HT1080 (cell line): ENCODE measurements around the gene ADGRB2. TPM values are rescaled to one million over a fixed set of nuclear protein-coding genes. Genes with fewer than 3 reads are reported as not detected.

Experiments used
- DNase-seq: peaks from one replicate; pipeline ENCODE4 v3.0.0-alpha.2; 2015; ENCODE audit warnings: low read depth
- total RNA-seq: library from RNA; depleted of rRNA; stranded (reverse); fragments of >200 nt; shearing (Covaris generic); gene quantifications from 2 replicates; pipeline ENCODE4 v1.2.3, GENCODE V29; 2014

The ADGRB2 gene
- total RNA-seq, 1 experiment from 2014 or later = 14.1 TPM

DNA sequence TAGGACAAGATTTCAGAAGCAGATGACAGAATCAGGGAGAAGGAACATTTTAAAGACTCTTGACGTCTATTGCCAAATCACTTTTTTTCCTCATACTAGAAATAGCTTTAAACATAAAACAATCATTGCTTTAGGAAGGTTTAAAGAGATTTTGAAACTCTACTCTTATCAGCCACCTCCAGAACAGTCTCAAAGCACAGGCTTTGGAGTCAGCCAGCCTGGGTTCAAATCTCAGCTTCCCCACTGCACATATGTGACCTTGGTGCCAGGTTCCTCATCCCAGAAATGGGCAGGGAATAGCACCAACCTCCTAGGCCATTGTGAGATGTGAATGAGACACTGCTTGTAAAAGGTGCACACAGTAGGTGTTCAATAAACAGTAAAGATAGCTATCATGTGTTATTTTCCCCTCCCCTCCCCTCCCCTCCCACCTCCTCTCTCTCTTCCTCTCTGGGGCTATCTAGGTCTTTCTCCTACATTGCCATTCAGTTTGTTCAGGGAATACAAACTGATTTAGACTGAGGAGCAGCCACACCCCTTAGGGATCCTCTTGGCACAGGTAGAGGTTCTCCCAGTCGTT, 31.0 kb upstream of the ADGRB2 start:
- no peak for DNase-seq

- no peak for DNase-seq
Measured at GRCh38 chr1:31793586-31794285, 29.6 kb upstream of the ADGRB2 start.

GRCh38 chr1:31793086-31793485, 28.9 kb upstream of the ADGRB2 start:
- DNase-seq = no peak

- DNase-seq = no peak
Measured at GRCh38 chr1:31792541-31792940, 28.4 kb upstream of the ADGRB2 start.

GRCh38 chr1:31792116-31792515, 28.0 kb upstream of the ADGRB2 start:
- DNase-seq = no peak

GRCh38 chr1:31791131-31791858, 27.2 kb upstream of the ADGRB2 start:
- no peak for DNase-seq

DNA sequence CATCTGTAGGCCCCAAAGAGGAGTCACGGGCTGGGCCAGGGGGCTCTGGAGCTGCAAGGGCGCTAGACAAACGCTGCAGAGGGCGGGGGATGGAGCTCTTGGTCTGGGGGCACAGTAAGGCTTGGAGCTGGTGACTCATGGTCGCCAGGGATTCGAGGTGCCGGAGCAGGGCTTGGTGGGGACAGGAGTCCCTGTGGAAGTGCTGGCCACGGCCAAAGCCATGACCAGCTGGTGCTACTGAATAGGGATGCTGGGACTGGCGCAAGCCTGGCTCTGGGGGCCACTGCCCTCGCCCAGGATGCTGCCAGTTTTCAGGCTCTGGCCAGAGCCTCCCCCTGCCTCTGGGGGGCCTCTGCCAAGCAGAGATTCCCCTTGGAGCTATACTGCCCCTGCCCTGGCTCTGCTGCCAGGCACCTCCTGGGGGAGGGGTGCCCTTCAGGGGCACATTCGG, 26.5 kb upstream of the ADGRB2 start:
- DNase-seq = no peak

DNA sequence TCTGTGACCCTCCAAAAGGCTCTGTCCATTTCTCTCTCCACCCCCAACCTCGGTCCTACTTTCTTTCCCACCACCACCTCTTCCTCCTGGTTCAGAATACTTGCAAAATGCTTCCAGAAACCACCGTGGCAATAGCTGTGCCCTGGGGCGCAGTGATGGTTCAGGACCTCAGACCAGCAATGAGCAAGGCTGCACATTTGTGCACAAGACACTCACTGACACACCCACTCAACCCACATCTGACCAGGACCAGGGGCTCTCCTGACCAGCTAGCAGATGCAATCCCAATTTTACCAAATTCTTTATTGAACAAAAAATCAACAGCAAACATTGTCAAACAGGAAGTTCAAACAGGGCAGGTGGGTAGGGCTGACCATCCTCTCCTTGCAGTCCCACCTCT, 26.0 kb upstream of the ADGRB2 start:
- DNase-seq = no peak

- peak; percentile 85 for DNase-seq
Measured at GRCh38 chr1:31789259-31790065, 25.3 kb upstream of the ADGRB2 start.

- peak; percentile 53 for DNase-seq
Measured at GRCh38 chr1:31788825-31789256, 24.7 kb upstream of the ADGRB2 start.

- peak; percentile 86 for DNase-seq
Measured at GRCh38 chr1:31788138-31788824, 24.1 kb upstream of the ADGRB2 start.

DNA sequence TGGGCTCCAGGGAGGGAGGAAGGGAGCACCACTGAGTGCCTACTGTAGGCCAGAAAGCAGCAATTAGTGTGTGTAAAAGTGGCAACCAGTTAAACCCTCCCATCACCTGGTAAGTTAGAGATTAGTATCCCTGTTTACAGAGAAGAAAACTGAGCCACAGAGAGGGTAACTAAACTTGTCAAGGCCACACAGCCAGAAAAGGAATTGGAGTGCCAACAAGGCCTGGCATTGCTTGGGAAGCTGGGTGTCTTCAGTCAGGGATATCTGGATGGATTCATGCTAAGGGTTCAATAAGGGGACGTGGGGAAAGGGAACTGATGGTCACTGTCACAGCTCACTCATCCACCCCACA, 23.6 kb upstream of the ADGRB2 start:
- no peak for DNase-seq

- DNase-seq = no peak
Measured at GRCh38 chr1:31787261-31787660, 23.1 kb upstream of the ADGRB2 start.

DNA sequence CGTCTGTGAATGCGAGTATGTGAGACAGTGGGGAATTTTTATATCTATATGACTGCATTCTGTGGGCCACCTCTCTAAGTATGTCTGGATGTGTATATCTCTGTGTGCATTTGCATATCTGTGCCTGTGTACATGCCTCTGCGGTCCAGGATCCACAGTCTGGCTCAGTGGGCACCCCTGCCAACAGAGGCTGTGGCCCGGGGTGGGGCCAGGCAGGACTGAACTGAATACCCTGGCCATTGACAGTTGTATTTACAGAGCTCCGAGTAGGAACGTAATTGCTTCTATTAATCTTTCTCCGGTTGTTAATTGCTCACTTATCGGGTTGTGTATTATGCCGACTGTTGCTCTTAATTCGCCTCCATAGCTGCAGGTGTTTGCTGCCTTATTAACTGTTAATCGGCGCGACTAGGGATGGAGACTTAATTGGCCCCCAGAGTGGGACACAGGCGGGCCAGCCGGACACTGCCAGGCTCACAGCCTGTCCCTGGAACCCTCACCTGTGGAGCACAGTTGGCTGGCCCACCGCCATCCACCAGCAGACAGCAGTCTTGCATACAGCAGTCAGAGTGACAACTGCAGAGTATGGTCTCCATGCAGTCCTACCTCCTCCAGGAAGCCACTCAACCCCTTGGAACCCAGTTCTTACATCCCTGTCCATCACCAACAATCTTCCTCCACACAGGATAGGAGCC, 22.4 kb upstream of the ADGRB2 start:
- DNase-seq = no peak

GRCh38 chr1:31785947-31786290, 21.8 kb upstream of the ADGRB2 start:
- no peak for DNase-seq

- no peak for DNase-seq
Measured at GRCh38 chr1:31785020-31785946, 21.1 kb upstream of the ADGRB2 start.

- DNase-seq = no peak
Measured at GRCh38 chr1:31784356-31785019, 20.3 kb upstream of the ADGRB2 start.

- DNase-seq = no peak
Measured at GRCh38 chr1:31783846-31784245, 19.7 kb upstream of the ADGRB2 start.
